Right atrium auricular region (tissue), 2 donors: Measurements from ENCODE around the gene MRNIP. TPM values are rescaled to one million over a fixed set of nuclear protein-coding genes. Genes with fewer than 3 reads are reported as not detected.

Source experiments
- DNase-seq: peaks from one replicate; pipeline ENCODE4 v3.0.0-alpha.2; 2019; ENCODE audit warnings: low spot score
- H3K27ac ChIP-seq, 2 donors: fragments of 200-600 bp; sonication (generic); 1 replicate in 1 of 2; 2 replicates in 1 of 2; pipeline ENCODE4 v1.5.1; 2016 to 2019
- H3K27me3 ChIP-seq, 2 donors: fragments of 200-600 bp; sonication (generic); one replicate each; pipeline versions ENCODE4 v1.5.1 to v1.6.0; 2017 to 2019
- H3K36me3 ChIP-seq: fragments of 200-600 bp; sonication (generic); one replicate; pipeline ENCODE4 v1.5.1; 2016
- H3K4me1 ChIP-seq, 2 donors: fragments of 200-600 bp; sonication (generic); one replicate each; pipeline versions ENCODE4 v1.5.1 to v1.6.0; 2017 to 2019
- H3K4me3 ChIP-seq, 2 donors: fragments of 200-600 bp; sonication (generic); 1 replicate in 1 of 2; 2 replicates in 1 of 2; pipeline ENCODE4 v1.5.1; 2017 to 2019; ENCODE audit warnings: mild to moderate bottlenecking in 1 of 2, moderate library complexity in 1 of 2
- H3K9me3 ChIP-seq, 2 donors: fragments of 200-600 bp; sonication (generic); one replicate each; pipeline ENCODE4 v1.5.1; 2019
- CTCF ChIP-seq, 2 donors: fragments of 200-600 bp; sonication (generic); IDR thresholded peaks; one replicate each; pipeline ENCODE4 v1.5.1; 2019; ENCODE audit warnings: antibody characterized with exemption in 2 of 2
- total RNA-seq, 2 donors: library from RNA; depleted of rRNA; stranded (reverse); fragments of >200 nt; gene quantifications; one replicate each; pipeline ENCODE4 v1.1.0, GENCODE V29; 2016

The MRNIP gene
- total RNA-seq, 2 donors from 2014 or later: 12.5 to 20.3 TPM

- Histone ChIP-seq H3K27ac (peak overlapping the region; percentile 96 to 100), H3K4me1 (peaks cover 0 to 73% of the 10 kb centered on the region in 2 donors), H3K4me3 (peak overlapping the region; percentile 76 to 100), H3K9me3 (no peaks in the 10 kb centered on the region), H3K36me3 (peaks cover 33% of the 10 kb centered on the region), H3K27me3 (no peaks in the 10 kb centered on the region)
- TF ChIP-seq CTCF (IDR thresholded peaks at IDR 0.05): no peak
- DNase-seq: no peak
These were observed 38.5 kb downstream of the MRNIP start for GRCh38 chr5:179820127-179820482.

GRCh38 chr5:179819296-179820126 lies 39.1 kb downstream of the MRNIP start:
- Histone ChIP-seq H3K27ac (peak overlapping the region; percentile 96 to 100), H3K4me3 (peak overlapping the region; percentile 76 to 100), H3K4me1 (peaks cover 0 to 67% of the 10 kb centered on the region in 2 donors), H3K9me3 (no peaks in the 10 kb centered on the region), H3K36me3 (peaks cover 27% of the 10 kb centered on the region), H3K27me3 (no peaks in the 10 kb centered on the region)
- TF ChIP-seq CTCF (IDR thresholded peaks at IDR 0.05): no peak
- no peak for DNase-seq

- Histone ChIP-seq H3K27me3 (no peaks in the 10 kb centered on the region), H3K4me1 (peaks cover 0 to 60% of the 10 kb centered on the region in 2 donors), H3K4me3 (peak overlapping the region; percentile 39 to 100), H3K36me3 (peaks cover 20% of the 10 kb centered on the region), H3K27ac (peak overlapping the region; percentile 96 to 100), H3K9me3 (no peaks in the 10 kb centered on the region)
- TF ChIP-seq CTCF (IDR thresholded peaks at IDR 0.05): no peak
- DNase-seq: peak; percentile 97
These were observed 39.8 kb downstream of the MRNIP start for GRCh38 chr5:179818746-179819295.

- H3K4me1 ChIP-seq: peaks cover 0 to 53% of the 10 kb centered on the region in 2 donors
- no peak for TF ChIP-seq CTCF (IDR thresholded peaks at IDR 0.05)
- H3K9me3 ChIP-seq: no peaks in the 10 kb centered on the region
- peak overlapping the region; percentile 39 to 100 for H3K4me3 ChIP-seq
- DNase-seq: no peak
- peaks cover 13% of the 10 kb centered on the region for H3K36me3 ChIP-seq
- no peaks in the 10 kb centered on the region for H3K27me3 ChIP-seq
- peak overlapping the region; percentile 96 to 100 for H3K27ac ChIP-seq
These were observed 40.5 kb downstream of the MRNIP start for GRCh38 chr5:179817890-179818745.

GRCh38 chr5:179817470-179817840 lies 41.2 kb downstream of the MRNIP start:
- Histone ChIP-seq H3K4me3 (peak overlapping the region; percentile 40 to 64), H3K9me3 (no peaks in the 10 kb centered on the region), H3K4me1 (peaks cover 0 to 47% of the 10 kb centered on the region in 2 donors), H3K27ac (peak overlapping the region; percentile 38 to 71), H3K36me3 (peaks cover 7% of the 10 kb centered on the region), H3K27me3 (no peaks in the 10 kb centered on the region)
- TF ChIP-seq CTCF (IDR thresholded peaks at IDR 0.05): no peak
- no peak for DNase-seq
